NCI-H526 (cell line): ENCODE results near the gene TGFBR3.
A peak's percentile ranks its signal among the peaks of the same experiment; 100 is the strongest.

Experiments
- DNase-seq, 2 experiments: peaks; one replicate each; lab custom pipeline; 2025; lab: John Stamatoyannopoulos, UW

TGFBR3 gene

GRCh38 chr1:91885716-91886506 is at the start of gene TGFBR3:
TGFBR3 (minus strand) TSS chr1:91886151; CDS start chr1:91861531, 24,620 bp downstream.
- peak; percentile 86 to 97 for DNase-seq

GRCh38 chr1:91929250-91929649 is 43.3 kb upstream of the TGFBR3 start:
- no peak for DNase-seq

GRCh38 chr1:91928026-91928425 is 42.1 kb upstream of the TGFBR3 start:
- DNase-seq, result no peak

- DNase-seq, result no peak
Observed at GRCh38 chr1:91925644-91926435, 39.9 kb upstream of the TGFBR3 start.

GRCh38 chr1:91924146-91924545 is 38.2 kb upstream of the TGFBR3 start:
- DNase-seq, result no peak

- no peak for DNase-seq
Observed at GRCh38 chr1:91919962-91920361, 34.0 kb upstream of the TGFBR3 start.

- DNase-seq, result no peak
Observed at GRCh38 chr1:91916811-91917460, 31.0 kb upstream of the TGFBR3 start.

GRCh38 chr1:91916046-91916445 is 30.1 kb upstream of the TGFBR3 start:
- DNase-seq, result no peak

GRCh38 chr1:91913018-91913417 is 27.1 kb upstream of the TGFBR3 start:
- DNase-seq, result no peak

GRCh38 chr1:91912266-91912665 is 26.3 kb upstream of the TGFBR3 start:
- DNase-seq, result no peak

- DNase-seq, result no peak
Observed at GRCh38 chr1:91901231-91901630, 15.3 kb upstream of the TGFBR3 start.

GRCh38 chr1:91900562-91900961 is 14.6 kb upstream of the TGFBR3 start:
- DNase-seq, result no peak

- DNase-seq, result no peak
Observed at GRCh38 chr1:91897016-91897415, 11.1 kb upstream of the TGFBR3 start.

- DNase-seq, result no peak
Observed at GRCh38 chr1:91895832-91896556, 10.0 kb upstream of the TGFBR3 start.

- DNase-seq, result no peak
Observed at GRCh38 chr1:91894036-91894761, 8.2 kb upstream of the TGFBR3 start.

- no peak for DNase-seq
Observed at GRCh38 chr1:91891969-91892368, 6.0 kb upstream of the TGFBR3 start.

- no peak for DNase-seq
Observed at GRCh38 chr1:91891454-91891853, 5.5 kb upstream of the TGFBR3 start.

GRCh38 chr1:91889717-91890459 is 3.9 kb upstream of the TGFBR3 start:
- no peak for DNase-seq

GRCh38 chr1:91885213-91885715 is 687 bp downstream of the TGFBR3 start:
- peak; percentile 47 to 63 for DNase-seq

- DNase-seq, result peak; percentile 47 to 67
Observed at GRCh38 chr1:91884459-91885212, 1.3 kb downstream of the TGFBR3 start.
